ENCODE measurements around the gene KLK10.

The KLK10 gene

DNA sequence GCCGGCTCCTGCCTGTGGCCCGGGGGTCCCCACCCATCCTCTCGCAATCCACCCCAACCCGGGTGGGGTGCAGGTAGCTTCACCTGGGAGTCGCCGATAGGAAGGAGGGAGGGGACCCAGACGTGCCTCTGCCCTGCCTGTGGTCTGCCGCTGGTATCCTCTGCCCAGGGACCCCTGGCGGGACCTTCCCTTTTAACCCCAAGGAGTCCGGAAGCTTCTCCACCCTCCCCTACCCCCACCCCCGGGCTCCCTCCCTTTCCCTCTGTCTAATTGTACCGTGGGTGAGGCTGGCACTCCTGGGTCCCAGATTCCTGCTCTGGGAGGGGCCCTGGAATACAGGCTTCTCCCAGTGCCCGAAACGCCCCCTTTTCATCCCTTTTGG is at the start of gene KLK10:
Gene KLK10 (minus strand): TSS at position 166 of the 382 bp plus-strand sequence. CDS start 579 bp downstream, outside the sequence.
- DNase-seq (ENCODE audit: low read depth, low spot score), result no peak

DNA sequence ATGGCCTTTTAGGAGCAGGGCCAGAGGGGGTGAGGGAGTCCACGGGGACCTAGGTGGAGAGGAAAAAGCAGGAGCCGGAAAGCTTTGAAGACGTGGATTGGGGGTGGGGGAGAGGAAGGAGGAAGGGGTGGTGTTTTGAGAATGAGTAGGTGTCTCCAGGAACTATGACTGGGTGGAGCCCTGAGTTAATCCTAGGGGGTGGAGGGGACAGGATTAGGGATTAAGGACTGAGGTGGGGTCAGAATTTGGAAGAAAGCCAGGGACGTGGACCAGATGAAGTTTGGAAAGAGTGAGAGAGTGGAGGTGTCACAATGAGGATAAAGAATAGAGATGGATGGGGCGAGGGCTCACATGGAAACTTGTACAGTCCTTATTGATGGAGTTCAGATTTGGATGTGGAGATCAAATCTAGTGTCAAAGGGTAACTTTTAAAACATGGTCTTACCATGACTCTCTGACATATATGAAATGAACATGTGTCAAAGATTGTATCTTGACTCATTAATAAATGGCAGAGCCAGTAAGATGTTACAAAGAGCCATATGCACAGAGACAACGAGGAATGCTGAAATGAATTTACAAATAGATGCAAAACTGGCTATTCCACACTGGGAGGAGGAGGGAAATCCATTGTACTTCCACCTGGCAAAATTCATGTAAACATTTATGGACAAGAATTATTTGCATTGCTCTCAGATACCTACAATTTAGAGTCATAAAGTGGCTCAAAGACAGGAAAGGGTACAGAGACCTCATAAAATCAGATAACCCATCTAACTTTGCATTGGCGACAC is 47.1 kb upstream of the KLK10 start:
- DNase-seq (ENCODE audit: low read depth, low spot score), result no peak

GRCh38 chr19:51065221-51065960 is 45.9 kb upstream of the KLK10 start:
- no peak for DNase-seq (ENCODE audit: low read depth, low spot score)

- DNase-seq (ENCODE audit: low read depth, low spot score), result no peak
Measured at GRCh38 chr19:51064534-51065220, 45.2 kb upstream of the KLK10 start, which contains the start of gene KLK13. Gene KLK13, minus strand, starts transcription at chr19:51065092. Its CDS starts 25 bp downstream, at chr19:51065067.

DNA sequence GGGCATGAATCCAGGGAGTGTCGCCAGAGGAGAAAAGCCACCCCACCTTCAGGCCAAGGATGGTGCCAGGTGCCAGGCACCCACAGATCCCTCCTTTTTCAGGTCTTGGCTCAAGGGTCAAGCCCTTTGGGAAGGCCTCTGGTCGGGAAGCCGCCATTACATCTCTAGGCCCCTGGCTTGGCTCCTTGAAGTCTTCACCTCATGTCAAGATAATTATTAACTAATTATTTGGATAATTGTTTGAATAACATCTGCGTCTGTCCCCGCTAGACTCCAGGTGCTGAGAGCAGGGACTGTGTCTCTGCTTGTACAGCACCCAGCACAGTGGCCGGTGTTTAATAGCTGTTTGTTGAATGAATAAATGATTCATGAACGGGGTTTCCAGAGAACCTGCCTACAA is 44.2 kb upstream of the KLK10 start:
- DNase-seq (ENCODE audit: low read depth, low spot score), result no peak

DNA sequence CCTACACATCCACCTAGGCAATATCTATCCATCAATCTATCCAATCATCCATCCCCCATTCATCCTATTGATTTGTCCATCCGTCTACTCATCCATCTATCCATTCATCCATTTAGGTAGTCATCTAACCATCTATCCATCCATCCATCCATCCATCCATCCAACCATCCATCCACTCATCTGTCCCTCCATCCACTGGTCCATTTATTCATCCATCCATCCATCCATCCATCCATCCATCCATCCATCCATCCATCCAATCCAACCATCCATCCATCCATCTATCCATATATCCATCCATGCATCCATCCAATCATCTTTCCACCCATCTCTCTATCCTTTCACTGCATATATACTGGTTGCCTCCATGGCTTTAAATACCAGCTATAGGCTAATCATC is 41.5 kb upstream of the KLK10 start:
- no peak for DNase-seq (ENCODE audit: low read depth, low spot score)

DNA sequence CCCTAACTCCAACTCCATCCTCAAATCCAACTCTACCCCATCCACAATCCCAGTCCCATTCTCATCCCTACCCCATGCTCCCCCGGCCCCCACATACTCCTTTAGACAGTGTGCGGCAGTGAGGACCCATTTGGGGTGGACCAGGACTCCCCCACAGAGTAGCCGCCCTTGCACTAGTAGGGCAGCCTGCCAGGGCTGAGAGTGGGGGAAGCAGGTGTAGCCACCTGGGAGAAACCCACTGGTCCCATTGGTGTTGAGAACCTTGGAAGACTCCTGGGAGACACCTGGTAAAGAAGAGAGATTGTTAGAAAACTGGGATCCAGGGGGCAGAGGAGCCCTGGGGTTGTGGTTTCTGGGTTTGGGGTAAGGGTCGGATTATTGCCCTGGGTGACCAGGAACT is 40.8 kb upstream of the KLK10 start:
- DNase-seq (ENCODE audit: low read depth, low spot score), result no peak

- no peak for DNase-seq (ENCODE audit: low read depth, low spot score)
Measured at GRCh38 chr19:51059715-51060114, 40.2 kb upstream of the KLK10 start.

DNA sequence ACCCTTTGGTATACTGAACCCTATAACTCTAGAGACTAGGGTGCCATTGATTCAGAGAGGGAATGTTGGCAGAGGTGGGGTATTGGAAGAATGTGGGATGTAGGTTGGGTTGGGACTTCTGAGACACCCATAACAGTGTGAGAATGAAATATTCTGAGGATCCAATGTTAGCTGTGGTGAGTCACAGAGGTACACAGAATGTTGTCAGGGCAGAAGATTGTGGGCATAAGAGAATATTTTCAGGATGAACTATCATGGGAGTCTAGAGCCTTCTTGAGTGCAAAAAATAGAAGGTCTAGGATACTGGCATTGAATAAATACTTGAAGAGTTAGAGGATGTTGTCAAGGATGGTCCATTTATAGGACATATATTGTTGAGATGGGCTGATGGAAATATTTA is 36.4 kb upstream of the KLK10 start:
- DNase-seq (ENCODE audit: low read depth, low spot score), result no peak

- DNase-seq (ENCODE audit: low read depth, low spot score), result no peak
Measured at GRCh38 chr19:51047031-51047335, 27.5 kb upstream of the KLK10 start.

GRCh38 chr19:51044327-51044726 is 24.8 kb upstream of the KLK10 start:
- no peak for DNase-seq (ENCODE audit: low read depth, low spot score)

GRCh38 chr19:51043497-51043896 is 24.0 kb upstream of the KLK10 start:
- no peak for DNase-seq (ENCODE audit: low read depth, low spot score)

GRCh38 chr19:51040151-51040550 is 20.6 kb upstream of the KLK10 start:
- DNase-seq (ENCODE audit: low read depth, low spot score), result no peak

- DNase-seq (ENCODE audit: low read depth, low spot score), result no peak
Measured at GRCh38 chr19:51036519-51036918, 17.0 kb upstream of the KLK10 start.

- no peak for DNase-seq (ENCODE audit: low read depth, low spot score)
Measured at GRCh38 chr19:51034704-51035103, 15.2 kb upstream of the KLK10 start, which contains the start of gene KLK12. Gene KLK12, minus strand, starts transcription at chr19:51035002. Its CDS starts 381 bp downstream, at chr19:51034621.

DNA sequence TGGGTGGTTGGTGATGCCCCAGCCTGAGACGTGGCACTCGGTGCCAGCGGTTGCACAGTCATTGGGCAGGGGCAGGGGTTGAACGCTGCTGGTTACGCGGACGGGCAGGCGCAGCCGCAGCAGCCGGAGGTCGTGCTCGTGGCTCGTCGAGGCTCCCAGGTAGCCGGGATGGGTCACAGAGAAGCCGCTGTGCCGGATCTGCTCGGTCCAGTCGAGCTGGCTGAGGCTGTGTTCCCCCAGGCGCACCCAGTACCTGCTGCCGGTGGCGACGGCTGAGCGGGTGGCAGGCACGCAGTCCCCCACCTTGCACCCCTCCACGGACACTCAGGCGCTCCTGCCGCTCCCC is 12.3 kb upstream of the KLK10 start:
- no peak for DNase-seq (ENCODE audit: low read depth, low spot score)

DNA sequence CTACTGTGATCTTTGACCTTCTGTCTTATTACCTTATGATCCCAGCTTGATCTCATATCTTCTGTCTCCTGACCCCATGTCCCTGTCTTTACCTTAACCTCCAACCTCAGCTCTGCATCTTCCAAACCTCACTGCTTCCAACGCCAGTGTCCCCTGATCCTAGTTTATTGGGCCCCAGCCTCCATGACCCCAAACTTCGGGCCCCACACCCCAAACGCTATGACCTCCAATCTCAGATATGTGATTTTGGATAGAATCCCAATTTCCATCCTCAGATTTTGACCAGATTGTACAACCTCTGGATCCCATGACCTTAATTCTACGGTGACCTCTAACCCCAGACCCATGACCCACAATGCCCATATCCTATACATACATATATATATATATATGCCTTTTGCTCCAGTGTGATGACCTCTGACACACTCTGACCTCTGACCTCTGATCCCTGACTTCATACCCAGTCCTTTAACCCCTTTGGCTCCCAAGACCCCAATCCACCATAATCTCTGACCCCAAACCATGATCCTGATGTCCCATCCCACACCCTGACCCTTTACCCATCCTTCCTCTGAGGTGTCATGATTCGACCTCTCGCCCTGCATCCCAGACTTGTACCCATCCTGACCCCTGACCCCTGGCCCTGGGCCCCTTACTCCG is 11.8 kb upstream of the KLK10 start:
- DNase-seq (ENCODE audit: low read depth, low spot score), result no peak

DNA sequence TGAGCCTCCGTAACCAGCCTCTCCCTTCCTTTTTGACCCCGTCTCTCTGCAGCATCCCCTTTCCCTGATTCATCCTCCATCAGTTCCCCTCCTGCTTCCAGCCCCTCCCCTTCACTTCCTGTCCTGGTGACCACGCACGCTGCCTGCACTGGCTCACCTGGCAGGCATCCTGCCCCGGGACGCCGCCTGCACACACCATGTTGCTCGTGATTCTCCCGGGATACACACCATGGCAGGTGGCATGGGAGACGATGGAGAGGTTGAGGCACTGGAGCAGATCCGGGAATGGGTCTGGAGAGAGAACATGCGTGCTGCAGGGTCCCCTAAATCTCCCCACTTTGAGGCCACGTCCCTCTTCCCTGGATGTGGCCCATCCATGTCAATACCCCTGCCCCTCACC is 11.1 kb upstream of the KLK10 start:
- DNase-seq (ENCODE audit: low read depth, low spot score), result no peak

DNA sequence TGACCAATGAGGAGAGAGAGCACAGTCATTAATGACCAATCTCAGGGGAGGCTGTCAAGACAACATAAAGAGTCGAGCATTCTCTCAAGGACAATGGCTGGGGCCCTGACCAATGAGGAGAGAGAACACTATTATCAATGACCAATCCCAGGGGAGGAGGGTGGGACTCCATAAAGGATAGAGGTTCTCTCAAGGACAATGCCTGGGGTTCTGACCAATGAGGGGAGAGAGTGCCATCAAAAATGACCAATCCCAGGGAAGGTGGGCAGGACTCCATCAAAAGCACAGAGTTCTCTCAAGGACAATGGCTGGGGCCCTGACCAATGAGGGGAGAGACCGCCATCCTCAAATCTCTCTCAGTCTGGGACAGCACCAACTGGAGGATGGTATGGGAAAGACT is 10.2 kb upstream of the KLK10 start:
- no peak for DNase-seq (ENCODE audit: low read depth, low spot score)

DNA sequence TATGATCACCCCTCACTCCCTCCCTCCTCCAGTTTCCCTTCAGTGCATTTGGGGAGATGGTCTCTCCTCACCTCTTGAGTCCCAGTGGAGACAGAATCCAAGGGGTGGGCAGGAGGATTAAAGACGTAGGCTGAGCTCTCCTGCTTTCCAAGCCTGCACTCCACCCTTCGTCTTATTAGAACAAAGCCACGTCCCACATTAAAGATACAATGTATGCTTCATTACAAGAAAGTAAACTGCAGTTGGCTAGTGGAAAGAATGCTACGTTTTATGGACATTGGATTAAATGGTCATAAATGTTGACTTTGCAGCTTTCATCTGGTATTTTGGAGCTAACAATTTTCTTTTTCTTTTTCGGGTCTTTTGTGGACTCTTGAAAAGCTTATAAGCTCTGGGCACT is 8.4 kb upstream of the KLK10 start:
- no peak for DNase-seq (ENCODE audit: low read depth, low spot score)

DNA sequence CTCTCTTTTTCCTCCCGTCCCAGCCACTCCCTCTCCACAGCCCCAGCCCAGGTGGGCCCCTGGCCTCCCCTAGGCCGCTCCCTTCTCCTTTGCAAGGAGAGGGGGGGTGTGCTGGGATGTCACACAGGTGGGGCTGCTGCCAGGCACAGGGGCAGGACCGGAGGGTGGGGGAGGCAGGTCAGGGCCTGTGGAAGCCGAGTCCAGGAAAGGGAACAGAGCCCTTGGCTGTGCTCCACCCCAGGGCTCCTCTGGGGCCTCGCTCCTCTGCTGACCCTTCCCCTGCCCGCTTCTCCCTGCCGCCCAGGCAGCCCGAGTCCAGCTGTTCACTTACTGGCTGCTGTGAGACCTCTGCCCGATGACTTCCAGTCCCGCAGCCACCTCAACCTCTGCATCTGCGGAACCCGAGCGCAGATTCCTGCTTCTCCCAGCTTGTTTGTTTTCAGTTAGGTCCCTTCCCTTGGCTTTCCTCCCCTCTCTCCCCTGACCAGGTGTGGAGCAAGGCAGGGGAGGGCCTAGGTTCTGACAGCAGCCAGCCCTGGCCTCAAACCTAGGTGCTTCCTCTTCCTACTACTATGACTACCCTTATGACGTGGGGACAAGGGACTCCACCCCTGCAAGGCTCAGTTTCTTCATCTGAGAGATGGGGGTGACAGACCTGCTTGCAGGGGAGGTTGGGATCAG is 7.8 kb upstream of the KLK10 start:
- no peak for DNase-seq (ENCODE audit: low read depth, low spot score)

DNA sequence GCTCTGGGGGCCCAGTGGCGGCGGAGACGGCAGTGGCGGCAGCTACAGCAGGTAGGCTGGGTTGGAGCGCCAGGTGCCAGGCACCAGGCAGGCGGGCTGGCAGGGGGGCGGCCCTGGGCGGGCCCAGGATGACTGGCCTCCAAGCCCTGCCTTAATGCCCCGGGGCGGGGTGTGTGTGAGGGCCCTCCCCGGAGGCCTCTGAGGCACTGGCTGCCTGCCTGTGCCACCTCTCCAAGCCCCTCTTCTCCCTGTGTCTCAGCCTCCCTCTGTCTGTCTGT is 7.0 kb upstream of the KLK10 start, which contains the start of gene KLK11:
Gene KLK11 (minus strand): TSS at position 63 of the 278 bp plus-strand sequence. CDS start 985 bp downstream, outside the sequence.
- no peak for DNase-seq (ENCODE audit: low read depth, low spot score)

Data from smooth muscle cell of the brain vasculature (primary cell).